Neural progenitor cell (in vitro differentiated cells): Measurements from ENCODE around the gene SDK1. TPM values are rescaled to one million over a fixed set of nuclear protein-coding genes. Genes with fewer than 3 reads are reported as not detected.

Source experiments
- DNase-seq: peaks from one replicate; pipeline ENCODE4 v3.0.0-alpha.2; 2016; ENCODE audit warnings: low spot score
- H2AFZ ChIP-seq: fragments of 200-600 bp; sonication (generic); replicated peaks from 2 replicates; pipeline ENCODE4 v1.6.1; 2016; ENCODE audit warnings: antibody characterized with exemption
- H3F3A ChIP-seq: fragments of 200-600 bp; sonication (generic); 2 replicates; pipeline ENCODE4 v1.6.1; 2016; ENCODE audit warnings: antibody characterized with exemption, low read depth
- H3K27ac ChIP-seq: fragments of 200-600 bp; sonication (generic); 2 replicates; pipeline ENCODE4 v1.5.1; 2016; ENCODE audit warnings: mild to moderate bottlenecking
- H3K27me3 ChIP-seq: fragments of 200-600 bp; sonication (generic); 2 replicates; pipeline ENCODE4 v1.6.1; 2016; ENCODE audit warnings: mild to moderate bottlenecking, moderate library complexity
- H3K36me3 ChIP-seq: fragments of 200-600 bp; sonication (generic); 2 replicates; pipeline ENCODE4 v1.5.1; 2016
- H3K4me1 ChIP-seq: fragments of 200-600 bp; sonication (generic); 2 replicates; pipeline ENCODE4 v1.6.1; 2016; ENCODE audit warnings: mixed run types
- H3K4me2 ChIP-seq: fragments of 200-600 bp; sonication (generic); 2 replicates; pipeline ENCODE4 v1.6.1; 2016
- H3K4me3 ChIP-seq: fragments of 200-600 bp; sonication (generic); 2 replicates; pipeline ENCODE4 v1.5.1; 2016
- H3K79me2 ChIP-seq: fragments of 200-600 bp; sonication (generic); 2 replicates; pipeline ENCODE4 v1.6.1; 2016; ENCODE audit warnings: low read depth
- H3K9ac ChIP-seq: fragments of 200-600 bp; sonication (generic); 2 replicates; pipeline ENCODE4 v1.6.1; 2016
- H3K9me3 ChIP-seq: fragments of 200-600 bp; sonication (generic); 2 replicates; pipeline ENCODE4 v1.5.1; 2016; ENCODE audit warnings: low read depth
- H4K20me1 ChIP-seq: fragments of 200-600 bp; sonication (generic); 2 replicates; pipeline ENCODE4 v1.6.1; 2016; ENCODE audit warnings: low read depth
- H3K27ac Mint-ChIP-seq: 3 replicates; pipeline ENCODE4 v1.8.0; 2021; ENCODE audit warnings: mixed read lengths
- H3K27me3 Mint-ChIP-seq: 2 replicates; pipeline ENCODE4 v1.8.0; 2022; ENCODE audit warnings: low read depth, mild to moderate bottlenecking, inconsistent platforms, moderate library complexity, mixed read lengths; ENCODE audit not compliant: insufficient read depth
- H3K36me3 Mint-ChIP-seq: 3 replicates; pipeline ENCODE4 v1.8.0; 2021; ENCODE audit warnings: mixed read lengths
- H3K4me1 Mint-ChIP-seq: 3 replicates; pipeline ENCODE4 v1.8.0; 2021; ENCODE audit warnings: mixed read lengths
- H3K4me3 Mint-ChIP-seq: 3 replicates; pipeline ENCODE4 v1.8.0; 2021; ENCODE audit warnings: mild to moderate bottlenecking, moderate library complexity, mixed read lengths
- H3K9me3 Mint-ChIP-seq: 3 replicates; pipeline ENCODE4 v1.8.0; 2020; ENCODE audit warnings: mixed read lengths
- EZH2 ChIP-seq: fragments of 200-600 bp; sonication (generic); IDR thresholded peaks from 2 replicates; pipeline ENCODE4 v1.6.1; 2017; ENCODE audit warnings: antibody characterized with exemption, mild to moderate bottlenecking, moderate library complexity
- EZH2phosphoT487 ChIP-seq: fragments of 200-600 bp; sonication (generic); IDR thresholded peaks from 2 replicates; pipeline ENCODE4 v1.6.1; 2017; ENCODE audit warnings: antibody characterized with exemption
- total RNA-seq: library from RNA; depleted of rRNA; stranded (reverse); fragments of >200 nt; gene quantifications from 2 replicates; pipeline ENCODE4 v1.2.3, GENCODE V29; 2015; ENCODE audit warnings: low replicate concordance
- TF ChIP-seq, protein P1 (sequence below): fragments of 200-600 bp; sonication (generic); IDR thresholded peaks from 2 replicates; pipeline ENCODE4 v1.5.1; 2017; ENCODE audit warnings: antibody characterized with exemption, mild to moderate bottlenecking

SDK1 gene
- total RNA-seq, 1 donor from 2014 or later: 4.9 TPM

DNA sequence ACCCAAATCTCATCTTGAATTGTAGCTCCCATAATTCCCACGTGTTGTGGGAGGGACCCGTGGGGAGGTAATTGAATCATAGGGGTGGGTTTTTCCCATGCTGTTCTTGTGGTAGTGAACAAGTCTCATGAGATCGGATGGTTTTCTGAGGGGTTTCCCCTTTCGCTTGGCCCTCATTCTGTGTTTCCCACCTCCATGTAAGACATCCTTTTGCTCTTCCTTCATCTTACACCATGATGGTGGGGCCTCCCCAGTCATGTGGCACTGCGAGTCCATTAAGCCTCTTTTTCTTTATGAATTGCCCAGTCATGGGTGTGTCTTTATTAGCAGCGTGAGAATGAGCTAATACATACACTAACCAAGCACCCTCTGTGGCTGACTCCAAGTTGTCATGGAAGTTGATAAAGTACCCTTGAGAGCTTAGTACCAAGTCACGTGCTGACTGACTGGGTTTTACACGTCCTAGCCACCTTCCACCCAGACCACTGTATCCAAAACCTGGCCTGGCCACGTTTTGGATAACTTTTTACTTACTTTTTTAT, 614.4 kb downstream of the SDK1 start:
- no peak overlapping the region for H3K4me2 ChIP-seq
- peaks cover 4% of the 10 kb centered on the region for H3K4me1 ChIP-seq
- no peak overlapping the region for H3K27ac ChIP-seq
- H3K4me1 Mint-ChIP-seq: peaks cover 34% of the 10 kb centered on the region
- no peaks in the 10 kb centered on the region for H3K27me3 ChIP-seq
- no peaks in the 10 kb centered on the region for H4K20me1 ChIP-seq
- no peaks in the 10 kb centered on the region for H3K9me3 ChIP-seq
- H3K4me3 ChIP-seq: no peak overlapping the region
- H3K9ac ChIP-seq: no peak overlapping the region
- peaks cover 12% of the 10 kb centered on the region for H3K36me3 Mint-ChIP-seq
- H2AFZ ChIP-seq: no peak overlapping the region
- DNase-seq: no peak
- no peak overlapping the region for H3K4me3 Mint-ChIP-seq
- no peak overlapping the region for H3K27ac Mint-ChIP-seq
- H3K79me2 ChIP-seq: no peaks in the 10 kb centered on the region
- peaks cover 21% of the 10 kb centered on the region for H3K9me3 Mint-ChIP-seq
- H3K36me3 ChIP-seq: no peaks in the 10 kb centered on the region
- no peak for TF ChIP-seq EZH2phosphoT487
- TF ChIP-seq, protein P1, sequence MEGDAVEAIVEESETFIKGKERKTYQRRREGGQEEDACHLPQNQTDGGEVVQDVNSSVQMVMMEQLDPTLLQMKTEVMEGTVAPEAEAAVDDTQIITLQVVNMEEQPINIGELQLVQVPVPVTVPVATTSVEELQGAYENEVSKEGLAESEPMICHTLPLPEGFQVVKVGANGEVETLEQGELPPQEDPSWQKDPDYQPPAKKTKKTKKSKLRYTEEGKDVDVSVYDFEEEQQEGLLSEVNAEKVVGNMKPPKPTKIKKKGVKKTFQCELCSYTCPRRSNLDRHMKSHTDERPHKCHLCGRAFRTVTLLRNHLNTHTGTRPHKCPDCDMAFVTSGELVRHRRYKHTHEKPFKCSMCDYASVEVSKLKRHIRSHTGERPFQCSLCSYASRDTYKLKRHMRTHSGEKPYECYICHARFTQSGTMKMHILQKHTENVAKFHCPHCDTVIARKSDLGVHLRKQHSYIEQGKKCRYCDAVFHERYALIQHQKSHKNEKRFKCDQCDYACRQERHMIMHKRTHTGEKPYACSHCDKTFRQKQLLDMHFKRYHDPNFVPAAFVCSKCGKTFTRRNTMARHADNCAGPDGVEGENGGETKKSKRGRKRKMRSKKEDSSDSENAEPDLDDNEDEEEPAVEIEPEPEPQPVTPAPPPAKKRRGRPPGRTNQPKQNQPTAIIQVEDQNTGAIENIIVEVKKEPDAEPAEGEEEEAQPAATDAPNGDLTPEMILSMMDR: no peak
- no peak for TF ChIP-seq EZH2
- no peaks in the 10 kb centered on the region for H3K27me3 Mint-ChIP-seq
- no peaks in the 10 kb centered on the region for H3F3A ChIP-seq

DNA sequence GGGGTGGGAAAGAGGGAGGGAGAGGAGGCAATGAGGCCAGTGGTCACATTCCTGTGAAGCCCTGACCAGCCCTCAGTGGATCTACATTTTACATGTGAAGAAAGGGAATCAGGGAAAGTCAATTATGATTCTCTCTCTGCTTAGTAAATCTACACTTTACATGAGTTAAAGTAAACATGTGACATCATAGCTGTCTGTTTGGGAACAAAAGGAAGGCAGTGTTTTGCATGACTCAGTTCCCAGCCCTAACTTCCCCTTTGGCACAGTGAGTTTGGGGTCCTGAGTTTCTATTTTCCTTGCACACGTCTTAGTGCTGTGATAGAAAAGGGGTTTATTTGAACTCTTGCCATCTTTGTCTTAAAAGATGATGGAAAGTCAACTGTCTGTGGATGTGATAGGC, 615.1 kb downstream of the SDK1 start:
- Histone ChIP-seq H3K27me3 (no peaks in the 10 kb centered on the region), H3K4me2 (no peak overlapping the region), H3K9ac (no peak overlapping the region), H3K27ac (no peak overlapping the region), H2AFZ (no peak overlapping the region), H3K79me2 (no peaks in the 10 kb centered on the region), H3K9me3 (no peaks in the 10 kb centered on the region), H3K4me3 (no peak overlapping the region), H3K36me3 (no peaks in the 10 kb centered on the region), H3K4me1 (no peaks in the 10 kb centered on the region), H3F3A (no peaks in the 10 kb centered on the region), H4K20me1 (no peaks in the 10 kb centered on the region)
- Mint-ChIP-seq H3K9me3 (peaks cover 21% of the 10 kb centered on the region), H3K27me3 (no peaks in the 10 kb centered on the region), H3K4me1 (peaks cover 29% of the 10 kb centered on the region), H3K4me3 (no peak overlapping the region), H3K27ac (no peak overlapping the region), H3K36me3 (peaks cover 12% of the 10 kb centered on the region)
- DNase-seq: no peak
- no peak for TF ChIP-seq EZH2phosphoT487
- TF ChIP-seq EZH2: no peak
- TF ChIP-seq, protein P1: no peak

DNA sequence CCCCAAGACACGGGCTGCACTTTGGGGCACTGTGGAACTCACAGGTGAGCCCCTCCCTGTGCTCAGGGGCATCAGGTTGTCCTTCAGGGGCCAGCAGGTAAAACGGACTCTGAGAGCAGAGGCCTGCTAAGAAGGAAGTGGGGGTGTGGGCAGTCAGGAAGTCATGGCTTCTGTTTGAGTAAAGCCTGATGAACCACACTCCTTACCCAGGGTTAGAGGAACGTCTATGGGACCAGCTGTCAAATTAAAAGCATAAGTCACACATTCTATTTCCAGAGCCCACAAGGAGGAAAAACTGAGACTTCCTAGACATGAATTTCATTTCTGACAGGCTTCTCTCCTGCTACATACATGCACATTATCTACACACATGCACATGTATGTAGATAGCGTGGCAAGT, 616.4 kb downstream of the SDK1 start:
- Histone ChIP-seq H3K36me3 (no peaks in the 10 kb centered on the region), H3F3A (no peaks in the 10 kb centered on the region), H3K9me3 (no peaks in the 10 kb centered on the region), H3K9ac (no peak overlapping the region), H3K27me3 (no peaks in the 10 kb centered on the region), H3K27ac (no peak overlapping the region), H3K4me1 (no peaks in the 10 kb centered on the region), H3K79me2 (no peaks in the 10 kb centered on the region), H3K4me3 (no peak overlapping the region), H3K4me2 (no peak overlapping the region), H4K20me1 (no peaks in the 10 kb centered on the region), H2AFZ (no peak overlapping the region)
- H3K4me1 Mint-ChIP-seq: peaks cover 19% of the 10 kb centered on the region
- DNase-seq: no peak
- H3K4me3 Mint-ChIP-seq: no peak overlapping the region
- H3K27me3 Mint-ChIP-seq: no peaks in the 10 kb centered on the region
- peaks cover 10% of the 10 kb centered on the region for H3K36me3 Mint-ChIP-seq
- peaks cover 13% of the 10 kb centered on the region for H3K9me3 Mint-ChIP-seq
- TF ChIP-seq, protein P1: no peak
- TF ChIP-seq EZH2 (no peak), EZH2phosphoT487 (no peak)
- no peak overlapping the region for H3K27ac Mint-ChIP-seq
